Type B pancreatic cell (in vitro differentiated cells): ENCODE measurements around the gene AREL1. TPM values are rescaled to one million over a fixed set of nuclear protein-coding genes. Genes with fewer than 3 reads are reported as not detected.

Source experiments
- DNase-seq: peaks from one replicate; pipeline ENCODE4 v3.0.0; 2021; ENCODE audit warnings: mixed read lengths; ENCODE audit not compliant: unreplicated experiment; ENCODE audit errors: extremely low spot score
- H3K27ac Mint-ChIP-seq: 2 replicates; pipeline ENCODE4 v1.8.0; 2021; ENCODE audit warnings: mild to moderate bottlenecking, mixed read lengths
- H3K27me3 Mint-ChIP-seq: 2 replicates; pipeline ENCODE4 v1.8.0; 2021; ENCODE audit warnings: mixed read lengths
- H3K36me3 Mint-ChIP-seq: 2 replicates; pipeline ENCODE4 v1.8.0; 2021; ENCODE audit warnings: mixed read lengths
- H3K4me1 Mint-ChIP-seq: one replicate; pipeline ENCODE4 v1.8.0; 2021; ENCODE audit warnings: mixed read lengths; ENCODE audit not compliant: unreplicated experiment
- H3K4me3 Mint-ChIP-seq: 2 replicates; pipeline ENCODE4 v1.8.0; 2021; ENCODE audit warnings: mild to moderate bottlenecking, mixed read lengths
- H3K9me3 Mint-ChIP-seq: 2 replicates; pipeline ENCODE4 v1.8.0; 2021; ENCODE audit warnings: mixed read lengths
- total RNA-seq: library from RNA; stranded (reverse); gene quantifications from 2 replicates; pipeline ENCODE4 v1.2.1, GENCODE V29; 2021; ENCODE audit warnings: low replicate concordance
- TF ChIP-seq, protein P1 (sequence below): fragments of 200-600 bp; sonication (generic); conservative IDR thresholded peaks from 2 replicates; pipeline ENCODE4 v1.5.0; 2021; ENCODE audit warnings: antibody characterized with exemption, mild to moderate bottlenecking

AREL1 gene
- total RNA-seq, 1 donor from 2014 or later, result 41.5 TPM

DNA sequence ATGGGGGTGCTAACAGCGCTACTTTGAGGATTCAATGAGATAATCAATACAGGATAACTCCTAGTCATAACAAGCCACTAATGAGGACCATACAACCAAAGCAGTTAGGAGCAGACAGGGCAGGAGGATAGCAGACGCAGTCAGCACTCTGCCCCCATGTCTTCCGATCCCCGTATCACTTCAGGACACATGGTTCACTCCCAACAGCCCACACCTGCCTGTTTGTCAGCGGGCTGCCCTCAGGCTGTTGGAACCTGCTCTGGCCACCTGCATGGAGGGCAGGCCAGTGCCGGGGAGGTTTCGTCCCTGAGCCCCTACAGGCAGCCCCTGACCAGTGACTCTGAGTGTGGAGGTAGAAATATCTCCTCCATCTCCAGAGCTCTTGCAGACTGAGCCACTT is 63.7 kb downstream of the AREL1 start:
- DNase-seq, result no peak

DNA sequence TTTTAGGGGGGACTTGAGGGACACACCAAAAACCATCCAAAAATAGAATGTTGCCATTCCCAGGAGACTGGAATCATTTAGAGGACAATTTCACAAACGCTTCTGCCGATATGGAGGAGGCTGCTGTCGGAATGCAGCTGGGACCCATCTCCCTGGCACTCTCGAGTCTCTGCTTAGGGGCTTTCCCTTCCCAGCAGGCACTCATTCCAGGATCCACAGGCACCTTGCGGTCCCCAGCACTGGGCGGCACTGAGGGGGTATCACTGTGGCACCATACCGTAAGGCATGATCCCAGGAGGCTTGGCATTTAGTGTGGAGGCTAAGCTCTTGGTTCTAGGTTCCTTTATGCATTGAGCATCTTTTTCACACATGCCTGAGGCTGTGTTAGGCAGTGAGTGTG is 64.3 kb downstream of the AREL1 start:
- Mint-ChIP-seq H3K27ac (no peak overlapping the region), H3K4me1 (peaks cover 25% of the 10 kb centered on the region), H3K4me3 (no peak overlapping the region), H3K36me3 (no peaks in the 10 kb centered on the region), H3K9me3 (no peaks in the 10 kb centered on the region), H3K27me3 (peaks cover 3% of the 10 kb centered on the region)
- TF ChIP-seq, protein P1, sequence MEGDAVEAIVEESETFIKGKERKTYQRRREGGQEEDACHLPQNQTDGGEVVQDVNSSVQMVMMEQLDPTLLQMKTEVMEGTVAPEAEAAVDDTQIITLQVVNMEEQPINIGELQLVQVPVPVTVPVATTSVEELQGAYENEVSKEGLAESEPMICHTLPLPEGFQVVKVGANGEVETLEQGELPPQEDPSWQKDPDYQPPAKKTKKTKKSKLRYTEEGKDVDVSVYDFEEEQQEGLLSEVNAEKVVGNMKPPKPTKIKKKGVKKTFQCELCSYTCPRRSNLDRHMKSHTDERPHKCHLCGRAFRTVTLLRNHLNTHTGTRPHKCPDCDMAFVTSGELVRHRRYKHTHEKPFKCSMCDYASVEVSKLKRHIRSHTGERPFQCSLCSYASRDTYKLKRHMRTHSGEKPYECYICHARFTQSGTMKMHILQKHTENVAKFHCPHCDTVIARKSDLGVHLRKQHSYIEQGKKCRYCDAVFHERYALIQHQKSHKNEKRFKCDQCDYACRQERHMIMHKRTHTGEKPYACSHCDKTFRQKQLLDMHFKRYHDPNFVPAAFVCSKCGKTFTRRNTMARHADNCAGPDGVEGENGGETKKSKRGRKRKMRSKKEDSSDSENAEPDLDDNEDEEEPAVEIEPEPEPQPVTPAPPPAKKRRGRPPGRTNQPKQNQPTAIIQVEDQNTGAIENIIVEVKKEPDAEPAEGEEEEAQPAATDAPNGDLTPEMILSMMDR, result no peak
- no peak for DNase-seq

More for the DNA sequence above, 63.7 kb downstream of the AREL1 start:
- H3K27me3 Mint-ChIP-seq, result peaks cover 3% of the 10 kb centered on the region
- no peaks in the 10 kb centered on the region for H3K9me3 Mint-ChIP-seq
- TF ChIP-seq, protein P1, result no peak
- H3K27ac Mint-ChIP-seq, result no peak overlapping the region
- peaks cover 25% of the 10 kb centered on the region for H3K4me1 Mint-ChIP-seq
- no peak overlapping the region for H3K4me3 Mint-ChIP-seq
- H3K36me3 Mint-ChIP-seq, result no peaks in the 10 kb centered on the region

DNA sequence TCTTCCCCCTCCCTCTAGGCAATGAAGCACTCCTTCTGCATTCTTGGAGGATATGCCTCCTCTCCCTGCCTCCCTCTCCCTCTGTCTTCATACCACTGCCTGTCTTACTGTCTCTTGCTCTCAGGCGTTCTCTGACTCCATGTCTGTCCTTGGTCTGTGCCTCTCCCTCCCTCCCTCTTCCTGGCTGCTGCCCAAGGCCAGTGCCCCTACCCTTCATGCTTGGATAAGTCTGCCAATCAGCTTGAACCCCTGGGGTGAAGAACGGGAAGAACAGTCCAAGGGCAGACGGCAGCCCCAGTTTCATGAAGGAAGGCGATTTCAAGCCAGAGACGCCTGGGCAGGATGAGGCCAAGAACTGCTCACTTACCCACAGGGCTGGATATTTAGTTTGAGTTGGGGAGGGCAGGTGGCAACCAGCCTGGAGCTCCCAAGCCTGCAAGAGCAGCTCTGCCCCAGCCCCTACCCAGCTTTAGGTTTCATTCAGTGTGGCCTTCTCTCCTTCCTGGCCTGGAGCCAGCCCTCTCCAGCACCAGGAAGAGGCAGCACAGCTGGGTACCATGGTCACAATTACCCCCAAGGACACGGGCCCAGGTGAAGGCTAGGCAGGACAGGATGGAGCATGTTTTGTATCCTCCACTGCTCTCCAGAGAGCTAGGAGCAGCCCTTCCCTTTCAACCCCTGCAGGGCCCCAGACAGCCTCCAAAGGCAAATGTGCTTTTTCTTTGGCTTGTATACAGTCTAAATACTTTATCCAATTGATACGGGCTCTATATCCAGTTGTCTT is 65.0 kb downstream of the AREL1 start:
- peaks cover 25% of the 10 kb centered on the region for H3K4me1 Mint-ChIP-seq

DNA sequence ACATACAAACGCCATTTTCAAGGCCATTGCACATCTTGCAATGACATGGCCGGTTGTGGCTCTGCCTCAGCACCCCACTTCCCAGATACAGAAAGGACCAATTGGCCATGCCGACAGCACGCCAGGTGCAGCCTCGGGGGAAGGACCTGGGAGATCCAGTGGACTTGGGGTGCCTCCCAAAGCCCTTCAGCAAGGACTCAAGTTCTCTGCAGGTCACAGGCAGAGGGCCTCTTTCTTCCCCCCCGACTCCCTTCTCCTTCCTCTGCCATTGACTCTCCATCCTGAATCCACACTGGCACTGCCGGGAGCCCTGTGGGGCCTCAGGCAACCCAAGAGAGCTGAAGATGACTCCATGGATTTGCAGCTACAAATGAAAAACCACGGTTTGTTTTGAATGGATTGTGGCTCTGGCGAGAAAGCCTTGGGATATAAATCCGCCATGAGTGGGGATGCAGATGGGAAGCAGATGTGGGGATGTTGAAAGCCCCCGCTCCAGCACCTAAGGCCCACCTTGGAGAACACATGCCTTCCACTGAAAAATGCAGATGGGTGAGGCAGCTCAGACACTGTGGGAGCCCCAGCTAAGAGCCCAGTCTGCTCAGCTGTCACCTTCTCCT is 65.7 kb downstream of the AREL1 start:
- Mint-ChIP-seq H3K36me3 (no peaks in the 10 kb centered on the region), H3K27ac (no peak overlapping the region), H3K4me3 (no peak overlapping the region), H3K4me1 (peaks cover 25% of the 10 kb centered on the region), H3K9me3 (no peaks in the 10 kb centered on the region), H3K27me3 (peaks cover 3% of the 10 kb centered on the region)
- no peak for DNase-seq
- TF ChIP-seq, protein P1, result no peak

More for the DNA sequence above, 65.0 kb downstream of the AREL1 start:
- DNase-seq, result no peak
- Mint-ChIP-seq H3K36me3 (no peaks in the 10 kb centered on the region), H3K4me3 (peak overlapping the region; percentile 29), H3K27ac (no peak overlapping the region), H3K9me3 (no peaks in the 10 kb centered on the region), H3K27me3 (peaks cover 3% of the 10 kb centered on the region)
- TF ChIP-seq, protein P1, result no peak

DNA sequence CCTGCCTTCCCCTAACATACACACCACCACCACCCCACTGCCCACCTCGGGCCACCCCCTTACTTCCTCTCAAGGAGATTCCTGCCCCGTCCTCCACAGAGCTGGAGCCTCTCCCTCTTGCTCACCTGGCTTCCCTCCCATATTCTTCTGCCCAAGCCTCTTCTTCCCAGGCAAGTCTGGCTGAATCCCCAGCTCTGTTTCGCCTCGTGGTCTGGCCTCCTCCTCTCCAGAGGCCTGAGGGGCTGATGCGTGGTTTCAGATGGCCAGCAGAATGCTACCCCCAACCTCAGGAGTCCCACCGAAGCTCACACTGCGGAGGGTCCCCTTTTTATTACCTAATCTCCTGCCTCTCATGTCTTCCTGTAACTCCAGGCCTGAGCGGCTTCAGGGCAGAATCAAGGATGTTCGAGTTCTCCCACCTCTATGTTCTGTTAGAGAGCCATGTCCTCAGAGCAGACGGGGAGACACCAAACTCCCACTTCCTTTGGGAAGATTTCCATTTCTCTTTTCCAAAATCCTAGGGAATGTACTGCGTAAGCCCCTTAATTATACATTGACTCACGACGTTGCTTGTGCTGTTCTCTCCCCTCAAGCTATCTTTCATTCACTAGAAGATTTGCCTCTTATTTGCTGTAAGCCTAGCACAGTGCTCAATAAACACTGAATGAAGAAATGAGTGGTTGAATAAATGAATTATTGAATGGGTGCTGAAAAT is 67.0 kb downstream of the AREL1 start:
- no peak overlapping the region for H3K4me3 Mint-ChIP-seq
- no peak for DNase-seq
- H3K9me3 Mint-ChIP-seq, result no peaks in the 10 kb centered on the region
- TF ChIP-seq, protein P1, result no peak
- H3K27me3 Mint-ChIP-seq, result peaks cover 3% of the 10 kb centered on the region
- no peaks in the 10 kb centered on the region for H3K36me3 Mint-ChIP-seq
- no peak overlapping the region for H3K27ac Mint-ChIP-seq
- H3K4me1 Mint-ChIP-seq, result peaks cover 25% of the 10 kb centered on the region
